HG03095 (cell line): ENCODE results near the gene LRGUK.

ENCODE experiments used
- ATAC-seq: cut with Tn5 transposase; IDR thresholded peaks from one replicate; pipeline ENCODE4 v1.9.1; 2021; ENCODE audit warnings: moderate library complexity; ENCODE audit not compliant: unreplicated experiment

The LRGUK gene

DNA sequence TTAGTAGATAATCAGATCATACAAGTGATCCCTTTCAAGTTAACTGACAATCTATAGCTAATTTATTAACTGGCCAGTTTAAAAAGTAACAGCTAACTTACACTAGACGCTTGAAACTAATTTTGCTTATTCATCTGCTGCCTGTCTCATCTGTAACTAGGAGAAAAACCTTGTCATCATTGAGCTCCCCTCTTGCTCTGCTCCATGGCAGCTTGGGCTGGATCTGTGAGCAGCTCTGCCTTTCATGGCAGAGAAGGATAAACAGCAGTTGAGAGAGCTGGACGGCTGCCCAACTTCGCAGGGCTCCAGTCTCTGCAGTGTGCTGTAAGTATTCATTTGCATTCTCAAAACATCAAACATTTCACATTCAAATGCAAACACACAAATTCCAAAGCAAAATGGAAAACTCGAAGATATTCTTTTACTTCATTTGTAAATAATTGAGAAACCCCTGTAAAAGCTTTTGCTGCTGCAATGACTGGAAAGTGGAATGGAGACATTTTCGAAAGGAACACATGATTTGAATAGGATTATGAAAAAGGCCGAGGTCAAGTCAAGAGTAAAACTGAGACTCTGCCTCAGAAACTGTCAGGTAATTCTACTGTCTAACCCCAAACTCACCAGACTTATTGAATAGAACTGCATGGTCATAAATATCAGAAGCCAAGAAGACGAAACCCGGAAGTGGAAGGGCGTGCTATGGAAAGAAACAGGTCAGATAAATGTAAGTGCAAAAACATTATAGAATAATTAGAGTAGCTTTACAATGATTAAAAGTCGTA is 172.0 kb downstream of the LRGUK start:
- ATAC-seq: no peak

GRCh38 chr7:134300988-134301387 is 173.8 kb downstream of the LRGUK start:
- ATAC-seq: no peak

DNA sequence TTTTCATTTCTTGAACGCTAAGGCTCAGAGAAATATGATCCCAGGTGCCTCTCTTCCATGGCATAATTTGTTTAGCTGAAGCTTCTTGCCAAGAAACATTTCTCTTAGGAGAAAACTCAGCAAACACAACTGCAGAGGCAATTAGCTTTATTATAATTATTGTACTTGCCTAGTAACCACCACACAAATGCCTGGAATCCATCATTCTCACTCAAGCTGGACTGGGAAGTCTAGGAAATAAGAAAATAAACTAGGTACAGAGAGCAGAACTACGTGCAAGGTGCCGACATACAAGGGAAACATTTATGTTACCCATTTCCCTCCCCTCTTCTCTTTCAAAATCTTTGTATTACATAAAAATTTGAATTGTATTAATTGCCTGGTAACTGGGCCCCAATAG is 174.5 kb downstream of the LRGUK start:
- no peak for ATAC-seq

DNA sequence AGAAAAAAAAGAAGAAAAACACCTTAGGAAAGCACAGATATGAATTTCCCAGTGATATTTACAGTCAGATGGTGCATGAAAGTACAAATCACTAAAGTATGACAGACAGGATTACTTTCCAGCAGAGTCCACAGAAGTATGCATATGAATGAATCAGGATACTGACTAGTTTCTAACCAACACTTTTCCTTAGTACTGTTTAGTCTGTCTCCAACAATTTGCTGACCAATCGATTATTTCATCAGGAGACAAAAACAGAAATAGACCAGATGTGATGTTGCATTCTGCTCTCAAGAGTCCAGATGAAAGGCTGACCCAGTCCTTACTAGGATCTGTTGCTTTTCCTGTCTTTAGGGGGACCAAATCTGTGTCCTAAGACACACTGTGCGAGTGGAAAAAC is 175.0 kb downstream of the LRGUK start:
- no peak for ATAC-seq

- ATAC-seq: no peak
These were observed 180.2 kb downstream of the LRGUK start for GRCh38 chr7:134307320-134307719.

DNA sequence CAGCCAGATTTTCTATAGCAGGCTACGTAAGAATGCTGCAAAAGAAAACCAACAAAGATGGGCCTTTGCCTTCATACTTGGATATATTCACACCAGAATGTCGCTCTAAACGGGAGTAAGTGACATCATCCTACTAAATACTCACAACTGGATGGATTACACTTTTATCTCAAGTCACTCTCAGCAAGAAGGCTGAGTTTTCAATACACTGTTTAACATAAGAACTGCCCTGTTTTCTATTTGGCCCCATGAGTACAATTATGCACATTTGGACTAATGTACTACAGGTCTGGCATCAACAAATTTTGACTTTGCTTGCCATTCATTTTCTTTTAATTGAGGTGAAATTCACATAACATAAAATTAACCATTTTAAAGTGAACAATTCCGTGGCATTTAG is 181.4 kb downstream of the LRGUK start:
- no peak for ATAC-seq

DNA sequence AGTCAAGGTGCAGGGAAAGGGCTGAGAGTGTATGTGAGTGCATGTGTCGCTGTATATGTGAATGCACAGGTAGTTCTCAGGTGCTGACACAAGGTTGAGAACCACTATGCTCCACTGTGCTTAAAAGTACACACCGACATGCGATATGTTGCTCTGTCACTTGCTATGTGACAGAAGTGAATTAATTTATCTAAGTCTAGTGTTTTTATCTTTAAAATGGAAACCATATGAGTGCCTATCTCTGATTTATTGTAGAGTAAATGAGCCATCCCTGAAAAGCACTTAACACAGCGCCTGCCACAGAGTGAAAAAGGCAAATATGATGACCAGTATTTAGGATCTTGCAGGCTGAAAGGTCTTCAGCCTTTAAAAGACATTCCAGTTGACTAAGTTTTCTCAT is 184.7 kb downstream of the LRGUK start:
- no peak for ATAC-seq

GRCh38 chr7:134312717-134313116 is 185.6 kb downstream of the LRGUK start:
- no peak for ATAC-seq

DNA sequence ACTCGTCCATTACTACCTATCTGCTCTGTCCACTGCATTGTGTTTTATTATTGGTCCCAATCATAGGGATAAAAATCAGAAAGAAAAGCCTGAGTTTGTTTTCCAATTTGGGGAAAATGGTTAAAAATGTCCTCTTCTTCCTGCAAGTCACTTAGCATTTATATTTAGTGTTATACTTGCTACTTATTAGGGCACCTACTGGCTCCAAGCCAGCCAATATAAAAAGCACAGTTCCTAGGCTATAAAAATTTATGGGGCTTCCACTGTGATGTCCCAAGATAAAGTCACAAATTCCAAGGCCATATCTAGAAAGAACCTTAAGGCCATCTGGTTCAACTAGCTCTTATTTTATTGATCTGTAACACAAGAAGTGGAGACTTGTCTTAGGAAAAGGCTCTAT is 186.4 kb downstream of the LRGUK start:
- no peak for ATAC-seq
